Lung (tissue), 12 donors: ENCODE data around the gene GAK. TPM values are rescaled to one million over a fixed set of nuclear protein-coding genes. Genes with fewer than 3 reads are reported as not detected.

Experiments
- ATAC-seq: fragments of 200-7000 bp; cut with Tn5 transposase; one replicate; pipeline ENCODE4 v1.9.1; 2020; ENCODE audit warnings: moderate number of reproducible peaks; ENCODE audit not compliant: insufficient read depth, low FRiP score
- DNase-seq, 3 donors: peaks; one replicate each; pipeline ENCODE4 v3.0.0-alpha.2; 2013 to 2017
- H3K27ac ChIP-seq, 2 donors: one replicate each; pipeline ENCODE4 v1.5.1; 2013; ENCODE audit warnings: mild to moderate bottlenecking in 2 of 2, moderate library complexity in 2 of 2, control low read depth in 1 of 2, inconsistent platforms in 1 of 2, low read depth in 1 of 2, low read length in 1 of 2
- H3K27me3 ChIP-seq, 3 donors: one replicate each; pipeline ENCODE4 v1.5.1; 2013; ENCODE audit warnings: low read length in 2 of 3; ENCODE audit not compliant: control insufficient read depth in 3 of 3, insufficient read depth in 3 of 3
- H3K36me3 ChIP-seq, 4 donors: one replicate each; pipeline ENCODE4 v1.5.1; 2013; ENCODE audit warnings: low read length in 4 of 4, mild to moderate bottlenecking in 1 of 4, moderate library complexity in 1 of 4; ENCODE audit not compliant: control insufficient read depth in 4 of 4, insufficient read depth in 4 of 4
- H3K4me1 ChIP-seq, 5 donors: one replicate each; pipeline ENCODE4 v1.5.1; 2013; ENCODE audit warnings: low read length in 5 of 5, mild to moderate bottlenecking in 2 of 5, moderate library complexity in 1 of 5; ENCODE audit not compliant: control insufficient read depth in 5 of 5, insufficient read depth in 5 of 5
- H3K4me3 ChIP-seq: one replicate; pipeline ENCODE4 v1.5.1; 2013; ENCODE audit warnings: mild to moderate bottlenecking, control low read depth, moderate library complexity
- H3K9ac ChIP-seq, 2 donors: one replicate each; pipeline ENCODE4 v1.5.1; 2013; ENCODE audit warnings: low read length in 2 of 2, control low read depth in 1 of 2; ENCODE audit not compliant: insufficient read depth in 1 of 2
- H3K9me3 ChIP-seq, 4 donors: one replicate each; pipeline ENCODE4 v1.5.1; 2013; ENCODE audit warnings: low read length in 3 of 4, mild to moderate bottlenecking in 1 of 4, moderate library complexity in 1 of 4; ENCODE audit not compliant: control insufficient read depth in 4 of 4, insufficient read depth in 3 of 4
- CTCF ChIP-seq: IDR thresholded peaks from 2 replicates; pipeline ENCODE4 v1.5.1; 2012; ENCODE audit warnings: mild to moderate bottlenecking; ENCODE audit errors: control extremely low read depth, extremely low read depth
- WGBS, 2 donors: extraction: QIAGEN DNeasy Blood & Tissue Kit; methylation state at CpG; one replicate each; pipeline ENCODE4 v1.1.7; 2013; 5-methylcytosine and 5-hydroxymethylcytosine counted together
- polyA plus RNA-seq, 2 donors: library from polyadenylated mRNA; stranded (reverse); fragments of 200-250 nt; gene quantifications; one replicate each; pipeline ENCODE4 v1.2.1, GENCODE V29; 2013
- total RNA-seq, 2 donors: library from RNA; depleted of rRNA in 1 of 2; stranded (reverse); fragments of >200 nt in 1 of 2; gene quantifications; one replicate each; pipeline ENCODE4 v1.2.1, GENCODE V29; 2014 to 2021
- donor health status: control.
- donor health status: control.
- donor health status: Bipolar disorder and iron deficiency.
- donor health status: healthy.
- donor health status: DM: yes; HTN: yes; CAD: no.

The GAK gene
- total and polyA plus RNA-seq, 4 donors: 101 to 178 (median 137) TPM

DNA sequence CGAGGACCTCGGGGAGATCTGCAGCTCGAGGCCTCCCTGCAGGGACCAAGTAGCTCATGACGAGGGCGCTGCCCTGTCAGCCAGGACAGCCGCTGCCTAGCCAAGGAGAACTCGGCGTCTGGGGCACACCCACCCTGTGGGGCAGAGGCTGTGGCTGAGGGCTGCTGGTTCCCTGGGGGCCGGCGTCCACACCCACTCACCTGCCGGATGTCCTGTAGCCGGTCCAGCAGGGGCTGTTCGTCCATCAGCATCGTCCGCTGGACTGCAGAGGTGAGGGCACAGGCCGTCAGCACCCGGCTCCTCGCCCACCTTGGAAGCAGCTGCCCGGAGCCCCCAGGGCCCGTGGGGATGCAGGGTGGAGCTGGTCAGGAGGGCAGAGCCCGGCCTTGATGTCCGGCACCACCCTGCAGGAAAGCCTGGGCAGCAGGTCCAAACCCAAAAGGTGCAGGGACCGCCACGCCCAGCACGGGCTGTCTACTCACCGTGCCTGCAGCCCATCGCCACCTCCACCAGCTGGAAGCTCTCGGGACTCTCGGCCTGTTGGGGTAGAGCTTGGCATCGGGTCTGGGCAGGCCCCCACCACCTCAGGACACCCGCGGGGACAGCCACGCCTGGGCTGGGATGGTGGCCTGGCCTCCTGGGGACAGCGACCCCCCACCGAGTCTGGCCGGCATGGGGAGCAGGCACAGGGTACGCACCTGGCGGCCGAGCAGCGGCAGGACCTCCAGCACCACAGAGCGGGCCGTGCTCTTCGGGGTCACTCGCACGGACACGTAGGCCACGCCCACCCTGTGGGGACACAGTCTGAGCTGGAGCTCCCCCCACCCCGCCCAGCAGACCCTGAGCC, 34.4 kb upstream of the GAK start:
- TF ChIP-seq CTCF: no peak
- Histone ChIP-seq H3K27ac (no peak overlapping the region), H3K27me3 (peaks cover 0 to 9% (median 0%) of the 10 kb centered on the region in 3 donors), H3K4me1 (peaks cover 0 to 4% (median 0%) of the 10 kb centered on the region in 5 donors), H3K9ac (no peak overlapping the region), H3K9me3 (no peaks in the 10 kb centered on the region), H3K4me3 (no peak overlapping the region), H3K36me3 (peaks cover 0 to 51% (median 0%) of the 10 kb centered on the region in 4 donors)
- WGBS, 2 donors: 92 to 93% methylated on average over 45 to 48 of the region's 48 CpGs
- ATAC-seq: no peak
- DNase-seq: no peak

DNA sequence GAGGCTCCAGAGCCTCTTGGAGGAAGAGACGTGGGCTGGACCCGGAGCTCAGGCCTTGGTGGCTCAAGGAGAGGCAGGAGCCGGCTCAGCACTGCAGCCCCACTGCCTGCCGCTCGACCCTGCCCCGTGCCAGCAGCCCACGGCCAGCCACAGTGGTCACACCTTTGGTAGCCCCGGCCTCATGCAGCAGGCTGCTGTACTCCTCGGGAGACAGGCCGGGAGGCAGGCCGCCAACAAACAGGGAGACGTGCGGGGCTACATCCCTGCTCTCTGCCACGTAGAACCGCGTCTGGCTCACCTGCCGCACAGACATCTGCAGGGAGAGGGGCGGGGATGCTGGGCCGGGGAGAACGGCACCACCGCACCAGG, 33.6 kb upstream of the GAK start:
- H3K4me3 ChIP-seq: no peak overlapping the region
- no peaks in the 10 kb centered on the region for H3K9me3 ChIP-seq
- no peak for ATAC-seq
- no peak overlapping the region for H3K9ac ChIP-seq
- TF ChIP-seq CTCF: no peak
- no peak for DNase-seq
- H3K4me1 ChIP-seq: no peaks in the 10 kb centered on the region
- peaks cover 0 to 9% (median 0%) of the 10 kb centered on the region in 3 donors for H3K27me3 ChIP-seq
- no peak overlapping the region for H3K27ac ChIP-seq
- WGBS, 2 donors: 95 to 96% methylated on average over 20 to 21 of the region's 21 CpGs
- peaks cover 0 to 57% (median 0%) of the 10 kb centered on the region in 4 donors for H3K36me3 ChIP-seq

DNA sequence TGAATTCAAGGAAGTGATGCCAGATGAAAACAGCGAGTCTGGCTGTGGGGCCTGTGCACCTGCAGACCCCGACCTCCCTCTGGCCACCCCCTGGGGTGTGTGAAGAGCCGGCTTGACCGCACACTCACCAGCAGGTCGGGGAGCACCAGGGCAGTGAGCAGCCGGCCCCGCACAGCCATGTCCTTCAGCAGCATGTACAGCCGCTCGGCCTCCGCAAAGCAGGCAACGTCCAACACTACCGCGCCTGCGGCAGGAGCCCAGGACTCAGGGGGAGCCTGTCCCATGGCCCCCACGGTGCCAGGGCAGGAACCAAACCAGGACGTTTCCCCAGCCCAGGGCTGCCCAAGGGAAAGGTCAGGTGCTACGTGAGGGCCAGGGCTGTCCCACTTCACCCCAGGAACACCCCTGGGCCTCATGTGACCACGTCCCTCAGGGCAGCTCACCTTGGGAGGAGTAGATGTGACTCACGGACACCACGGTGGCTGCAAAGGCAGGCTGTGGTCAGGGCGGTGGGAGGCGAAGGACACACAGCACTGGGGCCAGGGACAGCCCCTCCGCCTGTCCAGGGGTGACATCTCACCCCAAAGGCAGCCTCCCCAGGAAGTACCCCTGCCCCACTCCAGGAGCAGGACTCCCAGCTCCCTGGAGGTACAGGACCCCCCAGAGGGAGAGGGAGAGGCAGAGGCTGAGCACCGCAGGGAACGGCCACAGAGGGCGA, 33.1 kb upstream of the GAK start:
- DNase-seq: no peak
- Histone ChIP-seq H3K4me1 (no peaks in the 10 kb centered on the region), H3K4me3 (no peak overlapping the region), H3K27ac (no peak overlapping the region), H3K9ac (no peak overlapping the region), H3K9me3 (no peaks in the 10 kb centered on the region), H3K27me3 (peaks cover 0 to 9% (median 0%) of the 10 kb centered on the region in 3 donors), H3K36me3 (peaks cover 0 to 62% (median 0%) of the 10 kb centered on the region in 4 donors)
- WGBS, 2 donors: 93 to 95% methylated on average over 24 to 26 of the region's 26 CpGs
- no peak for TF ChIP-seq CTCF
- no peak for ATAC-seq
